Left lung (tissue), 10 donors: Measurements from ENCODE around the gene DMGDH. TPM values are rescaled to one million over a fixed set of nuclear protein-coding genes. Genes with fewer than 3 reads are reported as not detected.

Experiments used
- ATAC-seq: fragments of 200-7000 bp; cut with Tn5 transposase; one replicate; pipeline ENCODE4 v1.9.1; 2020; ENCODE audit warnings: moderate library complexity
- DNase-seq, 4 donors: peaks; one replicate each; pipeline ENCODE4 v3.0.0-alpha.2; 2013 to 2020
- H3K27ac ChIP-seq, 2 donors: fragments of 200-600 bp; sonication (generic) in 1 of 2; one replicate each; pipeline versions ENCODE4 v1.5.0 to v1.8.0; 2020 to 2021
- H3K27me3 ChIP-seq, 2 donors: fragments of 200-600 bp; sonication (generic) in 1 of 2; one replicate each; pipeline versions ENCODE4 v1.5.0 to v1.8.0; 2020 to 2021
- H3K36me3 ChIP-seq, 2 donors: fragments of 200-600 bp; sonication (generic) in 1 of 2; one replicate each; pipeline versions ENCODE4 v1.5.0 to v1.8.0; 2020 to 2021
- H3K4me1 ChIP-seq, 2 donors: fragments of 200-600 bp; one replicate each; pipeline ENCODE4 v1.8.0; 2021
- H3K4me3 ChIP-seq, 2 donors: fragments of 200-600 bp; sonication (generic) in 1 of 2; one replicate each; pipeline versions ENCODE4 v1.5.0 to v1.8.0; 2020 to 2021; ENCODE audit warnings: mild to moderate bottlenecking in 1 of 2
- H3K9me3 ChIP-seq, 2 donors: fragments of 200-600 bp; sonication (generic) in 1 of 2; one replicate each; pipeline versions ENCODE4 v1.5.0 to v1.8.0; 2020 to 2021
- intact Hi-C, 2 donors: fragments of 100-400 bp; cut with DNase I; formaldehyde crosslinking; loops; one replicate each; pipeline versions ENCODE4 v1.11.2 to v1.14.2; 2022
- polyA plus RNA-seq, 6 donors: library from polyadenylated mRNA; unstranded; fragments of 120-200 nt; gene quantifications; one replicate each; pipeline ENCODE4 v1.2.1, GENCODE V29; 2013; ENCODE audit not compliant: insufficient read length in 6 of 6
- total RNA-seq, 2 donors: library from RNA; stranded (reverse); fragmentation: NEBNext Ultra II Directional; extraction: Animal tissue kit (Norgen Biotek cat#: 25700); gene quantifications; one replicate each; pipeline ENCODE4 v1.2.1, GENCODE V29; 2021
- TF ChIP-seq, protein P1 (sequence below), 2 donors: fragments of 200-600 bp; sonication (generic) in 1 of 2; IDR thresholded peaks; one replicate each; pipeline versions ENCODE4 v1.5.0 to v1.8.0; 2021; ENCODE audit warnings: antibody characterized with exemption in 2 of 2
- donor health status: DM: no; HTN: yes; CAD: no.
- donor health status: DM: no; HTN: no; CAD: no.

Gene DMGDH
- total and polyA plus RNA-seq, 8 donors, result 0.90 to 3.1 (median 1.5) TPM

GRCh38 chr5:79008362-79008761 lies 61.1 kb downstream of the DMGDH start:
- ATAC-seq, result no peak
- H3K4me1 ChIP-seq, result no peaks in the 10 kb centered on the region
- H3K36me3 ChIP-seq, result no peaks in the 10 kb centered on the region
- peaks cover 0 to 8% of the 10 kb centered on the region in 2 donors for H3K9me3 ChIP-seq
- intact Hi-C loops, result no loop called here
- no peak overlapping the region for H3K27ac ChIP-seq
- TF ChIP-seq, protein P1, sequence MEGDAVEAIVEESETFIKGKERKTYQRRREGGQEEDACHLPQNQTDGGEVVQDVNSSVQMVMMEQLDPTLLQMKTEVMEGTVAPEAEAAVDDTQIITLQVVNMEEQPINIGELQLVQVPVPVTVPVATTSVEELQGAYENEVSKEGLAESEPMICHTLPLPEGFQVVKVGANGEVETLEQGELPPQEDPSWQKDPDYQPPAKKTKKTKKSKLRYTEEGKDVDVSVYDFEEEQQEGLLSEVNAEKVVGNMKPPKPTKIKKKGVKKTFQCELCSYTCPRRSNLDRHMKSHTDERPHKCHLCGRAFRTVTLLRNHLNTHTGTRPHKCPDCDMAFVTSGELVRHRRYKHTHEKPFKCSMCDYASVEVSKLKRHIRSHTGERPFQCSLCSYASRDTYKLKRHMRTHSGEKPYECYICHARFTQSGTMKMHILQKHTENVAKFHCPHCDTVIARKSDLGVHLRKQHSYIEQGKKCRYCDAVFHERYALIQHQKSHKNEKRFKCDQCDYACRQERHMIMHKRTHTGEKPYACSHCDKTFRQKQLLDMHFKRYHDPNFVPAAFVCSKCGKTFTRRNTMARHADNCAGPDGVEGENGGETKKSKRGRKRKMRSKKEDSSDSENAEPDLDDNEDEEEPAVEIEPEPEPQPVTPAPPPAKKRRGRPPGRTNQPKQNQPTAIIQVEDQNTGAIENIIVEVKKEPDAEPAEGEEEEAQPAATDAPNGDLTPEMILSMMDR (IDR thresholded peaks at IDR 0.05), result no peak
- DNase-seq, result no peak
- no peaks in the 10 kb centered on the region for H3K27me3 ChIP-seq
- H3K4me3 ChIP-seq, result no peak overlapping the region

GRCh38 chr5:79007872-79008271 lies 61.6 kb downstream of the DMGDH start:
- no peaks in the 10 kb centered on the region for H3K27me3 ChIP-seq
- H3K4me3 ChIP-seq, result no peak overlapping the region
- TF ChIP-seq, protein P1 (IDR thresholded peaks at IDR 0.05), result no peak
- no peaks in the 10 kb centered on the region for H3K36me3 ChIP-seq
- no peak for ATAC-seq
- no peaks in the 10 kb centered on the region for H3K4me1 ChIP-seq
- no peak overlapping the region for H3K27ac ChIP-seq
- peaks cover 0 to 4% of the 10 kb centered on the region in 2 donors for H3K9me3 ChIP-seq
- intact Hi-C loops, result no loop called here
- no peak for DNase-seq

DNA sequence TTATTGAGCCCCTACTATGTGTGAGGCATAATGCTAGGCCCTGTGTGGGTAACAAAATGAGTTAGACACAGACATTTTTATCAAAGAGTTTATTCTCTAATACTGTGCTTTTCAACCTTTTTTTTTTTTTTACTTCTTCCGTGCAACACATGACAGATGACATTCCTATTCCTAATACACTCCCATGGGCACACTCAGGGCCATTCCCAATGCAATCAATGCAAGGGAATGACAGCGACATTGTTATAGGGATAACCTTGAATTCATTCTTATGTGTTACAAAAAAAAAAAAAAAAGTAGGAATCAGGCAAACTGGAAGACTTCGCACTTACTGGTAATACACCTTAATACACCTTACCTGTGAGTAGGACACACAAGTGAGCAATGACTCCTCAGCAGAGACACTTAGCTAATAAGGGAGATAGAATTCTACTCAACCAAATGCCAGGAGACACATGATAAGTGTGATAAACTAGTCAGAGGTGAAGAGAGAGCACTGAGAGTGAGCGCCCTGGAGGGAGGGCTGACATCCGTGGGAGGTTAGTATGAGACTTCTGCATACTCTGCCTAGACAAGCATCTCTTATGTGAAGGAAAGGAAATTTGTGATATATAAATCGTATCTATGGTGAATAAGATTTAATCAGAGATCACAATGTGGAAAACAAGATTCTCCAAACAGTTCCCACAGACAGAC lies 63.4 kb downstream of the DMGDH start:
- no peak overlapping the region for H3K27ac ChIP-seq
- ATAC-seq, result no peak
- intact Hi-C loops, result no loop called here
- H3K27me3 ChIP-seq, result no peaks in the 10 kb centered on the region
- H3K9me3 ChIP-seq, result no peaks in the 10 kb centered on the region
- TF ChIP-seq, protein P1 (IDR thresholded peaks at IDR 0.05), result no peak
- H3K4me3 ChIP-seq, result no peak overlapping the region
- H3K4me1 ChIP-seq, result no peaks in the 10 kb centered on the region
- H3K36me3 ChIP-seq, result no peaks in the 10 kb centered on the region
- no peak for DNase-seq

DNA sequence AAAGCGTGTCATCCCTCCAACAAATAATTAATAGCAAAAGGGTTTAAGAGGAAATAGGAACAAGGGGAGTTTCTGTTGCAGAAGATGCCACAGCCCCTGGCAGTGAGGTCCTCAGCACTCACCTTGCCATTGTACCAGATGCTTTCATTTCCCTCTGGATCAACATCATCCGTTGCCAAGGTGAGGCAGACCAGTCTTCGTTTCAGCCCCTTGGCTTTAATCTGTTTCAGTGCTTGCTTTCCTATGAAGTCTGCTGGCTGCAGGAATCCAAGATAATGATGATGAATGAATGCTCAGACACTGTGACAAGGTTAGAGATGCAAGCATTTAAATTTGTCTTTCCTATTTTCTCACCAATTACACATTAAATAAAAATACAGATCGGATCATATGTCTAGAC lies 64.3 kb downstream of the DMGDH start:
- intact Hi-C loops, result no loop called here
- no peak overlapping the region for H3K27ac ChIP-seq
- TF ChIP-seq, protein P1 (IDR thresholded peaks at IDR 0.05), result no peak
- DNase-seq (no peak), ATAC-seq (no peak)
- no peak overlapping the region for H3K4me3 ChIP-seq
- no peaks in the 10 kb centered on the region for H3K9me3 ChIP-seq
- H3K27me3 ChIP-seq, result no peaks in the 10 kb centered on the region
- no peaks in the 10 kb centered on the region for H3K36me3 ChIP-seq
- H3K4me1 ChIP-seq, result no peaks in the 10 kb centered on the region

DNA sequence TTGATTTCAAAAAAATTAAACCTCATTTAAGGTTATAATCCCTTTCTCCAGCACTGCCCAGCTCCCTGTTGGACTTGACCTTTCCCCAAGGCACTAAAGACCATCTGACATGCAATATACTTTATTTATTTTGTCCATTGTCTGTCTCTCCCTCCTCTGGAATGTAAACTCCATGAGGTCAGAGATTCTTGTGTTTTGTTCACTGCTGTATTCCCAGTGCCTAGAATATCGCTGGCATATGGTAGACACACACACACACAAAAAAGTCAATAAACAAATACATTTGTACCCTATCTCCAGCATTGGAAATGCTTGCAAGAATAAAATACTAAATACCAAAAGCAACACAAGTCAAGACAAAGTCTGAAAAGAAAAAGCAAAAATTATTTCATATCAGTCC lies 67.1 kb downstream of the DMGDH start:
- Histone ChIP-seq H3K9me3 (no peaks in the 10 kb centered on the region), H3K36me3 (no peaks in the 10 kb centered on the region), H3K4me1 (no peaks in the 10 kb centered on the region), H3K4me3 (no peak overlapping the region), H3K27ac (no peak overlapping the region), H3K27me3 (no peaks in the 10 kb centered on the region)
- intact Hi-C loops, result no loop called here
- TF ChIP-seq, protein P1 (IDR thresholded peaks at IDR 0.05), result no peak
- no peak for ATAC-seq
- DNase-seq, result no peak
